SK-N-SH treated with all-trans-retinoic acid at 6 μM for 48 hours (cell line): Measurements from ENCODE around the gene SPON1.

Experiments
- GLIS3 ChIP-seq: fragments of 250-450 bp; sonication (Bioruptor Pico); IDR thresholded peaks from 2 replicates; pipeline ENCODE4 v1.5.0; 2020; ENCODE audit warnings: mild to moderate bottlenecking, moderate library complexity
- PPARA ChIP-seq: fragments of 250-450 bp; sonication (Bioruptor Pico); IDR thresholded peaks from 2 replicates; pipeline ENCODE4 v1.5.0; 2020; ENCODE audit warnings: mild to moderate bottlenecking, borderline replicate concordance
- RARB ChIP-seq: fragments of 250-450 bp; sonication (Bioruptor Pico); IDR thresholded peaks from 2 replicates; pipeline ENCODE4 v1.8.0; 2021; ENCODE audit warnings: mild to moderate bottlenecking, moderate library complexity
- SNAI2 ChIP-seq: fragments of 250-450 bp; sonication (Bioruptor Pico); IDR thresholded peaks from 2 replicates; pipeline ENCODE4 v1.5.0; 2020; ENCODE audit warnings: mild to moderate bottlenecking, moderate library complexity
- ZC3H10 ChIP-seq: fragments of 250-450 bp; sonication (Bioruptor Pico); IDR thresholded peaks from 2 replicates; pipeline ENCODE4 v1.5.1; 2021; ENCODE audit warnings: mild to moderate bottlenecking, moderate library complexity
- ZFP3 ChIP-seq: fragments of 250-450 bp; sonication (Bioruptor Pico); IDR thresholded peaks from 2 replicates; pipeline ENCODE4 v1.5.0; 2020; ENCODE audit warnings: mild to moderate bottlenecking, moderate library complexity
- ZFP30 ChIP-seq: fragments of 450-650 bp; formaldehyde crosslinking; IDR thresholded peaks from 2 replicates; pipeline ENCODE4 v1.5.0; 2022; ENCODE audit warnings: mild to moderate bottlenecking, moderate library complexity
- ZNF565 ChIP-seq: fragments of 450-650 bp; formaldehyde crosslinking; conservative IDR thresholded peaks from 2 replicates; pipeline ENCODE4 v1.5.0; 2020; ENCODE audit warnings: low read depth, mild to moderate bottlenecking, moderate library complexity
- ZNF8 ChIP-seq: fragments of 450-650 bp; formaldehyde crosslinking; IDR thresholded peaks from 2 replicates; pipeline ENCODE4 v1.5.0; 2020; ENCODE audit warnings: mild to moderate bottlenecking, moderate library complexity

GRCh38 chr11:14251754-14252153, 289.2 kb downstream of the SPON1 start:
- no peak for TF ChIP-seq ZC3H10 (CRISPR knock-in tag)
- no peak for TF ChIP-seq RARB (CRISPR knock-in tag)
- no peak for TF ChIP-seq SNAI2 (CRISPR knock-in tag)
- TF ChIP-seq ZNF565 = no peak
- TF ChIP-seq PPARA = no peak
- TF ChIP-seq ZNF8 (CRISPR knock-in tag) = no peak
- TF ChIP-seq ZFP30 (CRISPR knock-in tag) = no peak
- TF ChIP-seq ZFP3 (CRISPR knock-in tag) = no peak
- TF ChIP-seq GLIS3 (CRISPR knock-in tag) = no peak
